ENCODE data around the gene RPUSD1. TPM values are rescaled to one million over a fixed set of nuclear protein-coding genes. Genes with fewer than 3 reads are reported as not detected.

RPUSD1 gene
- total RNA-seq, 1 experiment from 2014 or later: 45.1 TPM

DNA sequence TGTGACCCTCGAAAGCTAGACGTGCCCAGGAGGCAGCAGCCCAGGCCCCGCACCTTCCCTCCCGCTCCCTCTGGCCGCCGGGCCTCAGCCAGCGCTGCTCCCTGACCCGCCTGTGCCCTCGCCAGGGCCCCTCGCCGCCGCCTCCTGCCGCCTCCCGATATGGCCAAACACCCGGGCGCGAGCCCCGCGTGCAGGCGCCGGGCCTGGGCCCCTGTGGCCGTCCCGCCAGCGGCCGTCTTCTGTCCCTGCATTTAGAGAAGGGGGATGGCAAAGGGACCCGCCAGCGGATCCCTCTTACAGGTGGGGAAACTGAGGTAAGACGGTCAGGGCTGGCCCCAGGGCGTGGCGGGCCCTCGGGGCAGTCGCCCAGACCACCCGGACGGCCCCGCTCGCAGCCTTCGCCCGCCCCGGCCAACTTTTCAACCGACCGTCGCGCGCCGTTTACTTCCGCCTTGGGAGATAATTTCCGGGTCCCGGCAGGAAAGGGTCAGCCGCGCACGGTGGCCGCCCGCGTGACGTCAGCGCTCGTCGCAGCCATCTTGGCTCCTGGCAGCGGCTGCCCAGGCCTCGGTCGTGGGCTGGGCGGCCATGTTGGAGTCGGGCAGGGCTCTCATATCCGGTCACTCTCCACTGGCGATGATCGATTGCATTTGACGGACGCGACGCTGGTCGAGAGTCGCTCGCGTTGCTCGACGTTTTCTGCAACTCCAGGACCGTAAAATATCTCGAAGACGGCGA lies 19.3 kb upstream of the RPUSD1 start (continued):
- TF ChIP-seq, protein P1, sequence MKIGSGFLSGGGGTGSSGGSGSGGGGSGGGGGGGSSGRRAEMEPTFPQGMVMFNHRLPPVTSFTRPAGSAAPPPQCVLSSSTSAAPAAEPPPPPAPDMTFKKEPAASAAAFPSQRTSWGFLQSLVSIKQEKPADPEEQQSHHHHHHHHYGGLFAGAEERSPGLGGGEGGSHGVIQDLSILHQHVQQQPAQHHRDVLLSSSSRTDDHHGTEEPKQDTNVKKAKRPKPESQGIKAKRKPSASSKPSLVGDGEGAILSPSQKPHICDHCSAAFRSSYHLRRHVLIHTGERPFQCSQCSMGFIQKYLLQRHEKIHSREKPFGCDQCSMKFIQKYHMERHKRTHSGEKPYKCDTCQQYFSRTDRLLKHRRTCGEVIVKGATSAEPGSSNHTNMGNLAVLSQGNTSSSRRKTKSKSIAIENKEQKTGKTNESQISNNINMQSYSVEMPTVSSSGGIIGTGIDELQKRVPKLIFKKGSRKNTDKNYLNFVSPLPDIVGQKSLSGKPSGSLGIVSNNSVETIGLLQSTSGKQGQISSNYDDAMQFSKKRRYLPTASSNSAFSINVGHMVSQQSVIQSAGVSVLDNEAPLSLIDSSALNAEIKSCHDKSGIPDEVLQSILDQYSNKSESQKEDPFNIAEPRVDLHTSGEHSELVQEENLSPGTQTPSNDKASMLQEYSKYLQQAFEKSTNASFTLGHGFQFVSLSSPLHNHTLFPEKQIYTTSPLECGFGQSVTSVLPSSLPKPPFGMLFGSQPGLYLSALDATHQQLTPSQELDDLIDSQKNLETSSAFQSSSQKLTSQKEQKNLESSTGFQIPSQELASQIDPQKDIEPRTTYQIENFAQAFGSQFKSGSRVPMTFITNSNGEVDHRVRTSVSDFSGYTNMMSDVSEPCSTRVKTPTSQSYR (CRISPR knock-in tag; IDR thresholded peaks at IDR 0.05): no peak
- no peak for TF ChIP-seq ZNF671 (CRISPR knock-in tag; IDR thresholded peaks at IDR 0.05)
- TF ChIP-seq NR1H2 (CRISPR knock-in tag; IDR thresholded peaks at IDR 0.05): no peak
- TF ChIP-seq NFE2L1 (CRISPR knock-in tag; IDR thresholded peaks at IDR 0.05): no peak; the same call in 1 of the 2 replicates
- no peak for TF ChIP-seq EMX1 (CRISPR knock-in tag; IDR thresholded peaks at IDR 0.05)
- peak; percentile 98 for TF ChIP-seq ETV6 (CRISPR knock-in tag; IDR thresholded peaks at IDR 0.05)
- no peak for TF ChIP-seq GTF2I (CRISPR knock-in tag; conservative IDR thresholded peaks at IDR 0.05)
- TF ChIP-seq RORB (CRISPR knock-in tag; IDR thresholded peaks at IDR 0.05): no peak
- TF ChIP-seq MLX (CRISPR knock-in tag; IDR thresholded peaks at IDR 0.05): no peak
- TF ChIP-seq, protein P2, sequence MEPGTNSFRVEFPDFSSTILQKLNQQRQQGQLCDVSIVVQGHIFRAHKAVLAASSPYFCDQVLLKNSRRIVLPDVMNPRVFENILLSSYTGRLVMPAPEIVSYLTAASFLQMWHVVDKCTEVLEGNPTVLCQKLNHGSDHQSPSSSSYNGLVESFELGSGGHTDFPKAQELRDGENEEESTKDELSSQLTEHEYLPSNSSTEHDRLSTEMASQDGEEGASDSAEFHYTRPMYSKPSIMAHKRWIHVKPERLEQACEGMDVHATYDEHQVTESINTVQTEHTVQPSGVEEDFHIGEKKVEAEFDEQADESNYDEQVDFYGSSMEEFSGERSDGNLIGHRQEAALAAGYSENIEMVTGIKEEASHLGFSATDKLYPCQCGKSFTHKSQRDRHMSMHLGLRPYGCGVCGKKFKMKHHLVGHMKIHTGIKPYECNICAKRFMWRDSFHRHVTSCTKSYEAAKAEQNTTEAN (CRISPR knock-in tag; IDR thresholded peaks at IDR 0.05): no peak; the same call in 1 of the 2 replicates
- no peak for TF ChIP-seq ZNF263 (CRISPR knock-in tag; IDR thresholded peaks at IDR 0.05; ENCODE audit: low read depth)
- TF ChIP-seq HMGXB4 (CRISPR knock-in tag; IDR thresholded peaks at IDR 0.05): peak; percentile 82; the same call in 1 of the 2 replicates
- TF ChIP-seq NFYB (CRISPR knock-in tag; conservative IDR thresholded peaks at IDR 0.05; ENCODE audit: low read depth): no peak
- no peak for TF ChIP-seq PREB (CRISPR knock-in tag; IDR thresholded peaks at IDR 0.05; ENCODE audit: borderline replicate concordance)
- no peak for TF ChIP-seq ZNF416 (CRISPR knock-in tag; IDR thresholded peaks at IDR 0.05)
- TF ChIP-seq GABPB1 (CRISPR knock-in tag; IDR thresholded peaks at IDR 0.05): peak; percentile 45; the same call in 1 of the 2 replicates
- TF ChIP-seq FOXK1 (CRISPR knock-in tag; IDR thresholded peaks at IDR 0.05): peak; percentile 94
- TF ChIP-seq MAX (CRISPR knock-in tag; IDR thresholded peaks at IDR 0.05): peak; percentile 95
- no peak for TF ChIP-seq ZNF138 (CRISPR knock-in tag; conservative IDR thresholded peaks at IDR 0.05)
- TF ChIP-seq, protein P3, sequence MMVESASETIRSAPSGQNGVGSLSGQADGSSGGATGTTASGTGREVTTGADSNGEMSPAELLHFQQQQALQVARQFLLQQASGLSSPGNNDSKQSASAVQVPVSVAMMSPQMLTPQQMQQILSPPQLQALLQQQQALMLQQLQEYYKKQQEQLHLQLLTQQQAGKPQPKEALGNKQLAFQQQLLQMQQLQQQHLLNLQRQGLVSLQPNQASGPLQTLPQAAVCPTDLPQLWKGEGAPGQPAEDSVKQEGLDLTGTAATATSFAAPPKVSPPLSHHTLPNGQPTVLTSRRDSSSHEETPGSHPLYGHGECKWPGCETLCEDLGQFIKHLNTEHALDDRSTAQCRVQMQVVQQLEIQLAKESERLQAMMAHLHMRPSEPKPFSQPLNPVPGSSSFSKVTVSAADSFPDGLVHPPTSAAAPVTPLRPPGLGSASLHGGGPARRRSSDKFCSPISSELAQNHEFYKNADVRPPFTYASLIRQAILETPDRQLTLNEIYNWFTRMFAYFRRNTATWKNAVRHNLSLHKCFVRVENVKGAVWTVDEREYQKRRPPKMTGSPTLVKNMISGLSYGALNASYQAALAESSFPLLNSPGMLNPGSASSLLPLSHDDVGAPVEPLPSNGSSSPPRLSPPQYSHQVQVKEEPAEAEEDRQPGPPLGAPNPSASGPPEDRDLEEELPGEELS (CRISPR knock-in tag; IDR thresholded peaks at IDR 0.05): peak; percentile 83
- no peak for TF ChIP-seq PRRX2 (CRISPR knock-in tag; IDR thresholded peaks at IDR 0.05)
- no peak for TF ChIP-seq OVOL2 (CRISPR knock-in tag; IDR thresholded peaks at IDR 0.05; ENCODE audit: borderline replicate concordance)
- TF ChIP-seq ZNF121 (CRISPR knock-in tag; IDR thresholded peaks at IDR 0.05): no peak
- TF ChIP-seq SOX15 (CRISPR knock-in tag; IDR thresholded peaks at IDR 0.05): no peak
- TF ChIP-seq NFATC4 (CRISPR knock-in tag; IDR thresholded peaks at IDR 0.05): no peak
- TF ChIP-seq NR2C2 (CRISPR knock-in tag; IDR thresholded peaks at IDR 0.05): peak; percentile 86
- peak; percentile 80 for TF ChIP-seq SP1 (CRISPR knock-in tag; conservative IDR thresholded peaks at IDR 0.05)
- TF ChIP-seq ZBTB21 (CRISPR knock-in tag; IDR thresholded peaks at IDR 0.05; ENCODE audit: borderline replicate concordance): peak; percentile 99
